GM12891 (cell line): ENCODE data around the gene FAM241B.

Experiments used
- DNase-seq: peaks from one replicate; pipeline ENCODE4 v3.0.0; 2011; ENCODE audit warnings: low spot score; ENCODE audit not compliant: insufficient read length
- FAIRE-seq: peaks from 2 replicates; lab custom pipeline; 2011; peaks lifted over from hg19 to GRCh38; lab: Jason Lieb, UNC
- PAX5 ChIP-seq: IDR thresholded peaks from 2 replicates; pipeline ENCODE4 v1.6.1; 2011; ENCODE audit warnings: low read length, moderate library complexity, mild to moderate bottlenecking; ENCODE audit not compliant: insufficient read depth, severe bottlenecking
- POLR2A ChIP-seq: IDR thresholded peaks from 2 replicates; pipeline ENCODE4 v1.6.1; 2011; ENCODE audit warnings: low read depth, low read length, control low read depth
- POLR2AphosphoS5 ChIP-seq: IDR thresholded peaks from 2 replicates; pipeline ENCODE4 v1.6.1; 2011; ENCODE audit warnings: low read depth, low read length, control low read depth
- POU2F2 ChIP-seq: IDR thresholded peaks from 2 replicates; pipeline ENCODE4 v1.6.1; 2011; ENCODE audit warnings: low read depth, mild to moderate bottlenecking, control low read depth, low read length, moderate library complexity
- SPI1 ChIP-seq: IDR thresholded peaks from 2 replicates; pipeline ENCODE4 v1.6.1; 2011; ENCODE audit warnings: low read depth, low read length, control low read depth
- TAF1 ChIP-seq: IDR thresholded peaks from 2 replicates; pipeline ENCODE4 v1.6.1; 2011; ENCODE audit warnings: low read depth, low read length, control low read depth

Gene FAM241B

DNA sequence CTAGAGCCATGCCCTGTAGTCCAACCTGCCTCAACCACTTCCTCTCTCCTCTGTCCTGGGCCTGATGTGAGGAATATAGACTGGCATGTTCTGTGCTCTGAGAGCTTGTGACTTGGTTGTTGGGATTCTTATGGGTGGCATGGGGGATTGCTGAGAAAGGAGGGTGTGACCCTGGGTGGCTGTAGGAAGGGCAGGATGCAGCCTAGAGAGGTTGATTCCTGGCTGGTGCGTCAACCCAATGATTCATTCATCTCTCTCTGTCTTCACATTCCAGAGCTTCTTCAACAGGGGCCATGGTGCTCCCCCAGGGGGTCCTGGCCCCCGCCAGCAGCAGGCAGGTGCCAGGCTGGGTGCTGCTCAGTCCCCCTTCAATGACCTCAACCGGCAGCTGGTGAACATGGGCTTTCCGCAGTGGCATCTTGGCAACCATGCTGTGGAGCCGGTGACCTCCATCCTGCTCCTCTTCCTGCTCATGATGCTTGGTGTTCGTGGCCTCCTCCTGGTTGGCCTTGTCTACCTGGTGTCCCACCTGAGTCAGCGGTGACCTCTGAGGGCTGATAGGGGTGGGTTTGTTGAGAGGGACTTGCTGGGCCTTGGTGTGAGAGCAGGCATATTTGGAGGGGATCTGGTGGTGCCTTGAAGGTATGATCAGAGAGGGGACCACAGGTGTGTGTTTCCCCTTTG is 2.6 kb downstream of the FAM241B start:
- TF ChIP-seq POLR2A = no peak
- TF ChIP-seq TAF1 = no peak
- TF ChIP-seq POLR2AphosphoS5 = no peak
- TF ChIP-seq PAX5 = no peak
- TF ChIP-seq SPI1 = no peak
- TF ChIP-seq POU2F2 = no peak
- DNase-seq (no peak), FAIRE-seq (no peak)

DNA sequence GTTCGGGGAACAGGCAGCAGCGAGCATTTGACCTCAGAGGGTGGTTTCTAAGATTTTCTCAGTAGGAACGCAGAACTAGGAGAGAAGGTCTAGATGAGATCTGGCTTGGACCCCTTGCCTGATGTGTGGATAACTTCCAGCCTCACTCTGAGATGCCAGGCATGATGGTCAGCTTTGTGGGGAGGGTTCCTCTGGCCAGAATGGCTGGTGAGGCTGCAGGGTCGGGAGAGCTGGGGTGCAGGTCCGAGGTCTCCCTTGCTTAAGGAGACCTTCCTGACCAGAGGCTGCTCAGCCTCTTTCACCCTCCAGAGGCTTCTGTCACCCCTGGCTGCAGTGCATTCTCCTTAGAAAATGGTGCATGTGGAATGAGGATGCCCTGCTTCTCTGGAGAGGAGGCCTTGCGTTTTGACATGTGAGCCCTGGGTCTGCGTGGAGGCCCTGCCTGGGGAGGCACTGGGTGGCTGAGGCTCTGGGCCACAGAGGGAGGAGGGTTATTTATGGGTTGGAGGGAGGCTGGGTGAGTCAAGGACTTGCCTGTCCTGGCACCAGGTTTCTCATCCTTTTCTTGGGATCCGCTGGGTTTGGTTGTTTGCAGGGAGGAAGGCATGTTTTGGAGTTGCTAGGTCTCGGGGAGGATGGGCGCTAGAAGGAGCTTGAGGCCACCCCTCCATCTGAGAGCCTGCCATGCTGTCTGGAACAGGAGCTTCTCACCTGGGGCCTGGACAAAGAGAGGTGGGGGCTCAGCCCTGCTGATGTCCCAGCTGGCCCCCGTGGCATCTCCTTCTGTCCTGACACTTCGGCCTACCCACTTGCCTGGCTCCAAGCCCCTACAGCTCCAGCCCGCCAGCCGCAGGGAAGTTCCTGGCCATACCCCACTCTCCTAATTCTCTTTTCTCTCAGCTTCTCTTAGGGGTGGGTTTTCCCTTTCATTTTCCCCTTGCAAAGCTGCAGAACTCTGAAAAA is 3.9 kb downstream of the FAM241B start:
- FAIRE-seq = no peak
- TF ChIP-seq POU2F2 = no peak
- no peak for TF ChIP-seq POLR2AphosphoS5
- no peak for TF ChIP-seq POLR2A
- no peak for TF ChIP-seq TAF1
- no peak for TF ChIP-seq SPI1
- TF ChIP-seq PAX5 = no peak

DNA sequence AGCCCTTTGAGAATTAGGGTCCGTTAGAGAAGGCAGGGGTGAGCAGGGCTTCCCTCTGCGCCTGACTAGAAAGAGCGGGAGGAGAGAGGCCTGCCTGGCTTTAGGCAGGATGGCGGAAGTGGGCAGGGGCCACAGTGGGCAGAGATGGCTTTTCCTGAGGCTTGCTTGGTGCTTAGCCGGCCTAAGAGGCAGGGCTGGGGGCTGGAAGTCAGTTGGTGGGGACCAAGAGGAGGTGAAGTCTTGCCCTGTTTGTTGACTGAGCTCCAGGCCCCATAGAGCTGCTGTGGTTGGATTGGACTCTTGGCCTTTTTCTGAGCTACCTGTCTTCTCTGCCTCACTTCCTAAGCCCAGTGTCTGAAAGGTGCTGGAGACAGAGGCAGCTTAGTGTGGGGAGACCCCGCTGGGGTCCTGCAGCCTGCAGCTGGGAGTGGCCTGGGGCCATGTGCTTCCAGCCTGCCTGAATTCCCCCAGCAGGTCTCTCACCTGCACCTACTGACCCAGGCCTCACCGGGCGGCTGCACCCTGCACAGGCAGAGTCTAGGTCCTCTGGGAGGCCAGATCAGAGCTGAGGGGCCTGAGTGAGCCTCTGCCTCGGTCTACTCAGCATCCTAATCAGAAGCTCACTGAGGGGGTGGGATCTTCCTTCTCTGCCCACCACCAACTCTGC is 4.8 kb downstream of the FAM241B start:
- no peak for FAIRE-seq
- TF ChIP-seq TAF1 = no peak
- TF ChIP-seq POU2F2 = no peak
- no peak for TF ChIP-seq POLR2AphosphoS5
- TF ChIP-seq POLR2A = no peak
- no peak for TF ChIP-seq SPI1
- TF ChIP-seq PAX5 = no peak
- no peak for DNase-seq

More for the DNA sequence above, 3.9 kb downstream of the FAM241B start:
- no peak for DNase-seq

DNA sequence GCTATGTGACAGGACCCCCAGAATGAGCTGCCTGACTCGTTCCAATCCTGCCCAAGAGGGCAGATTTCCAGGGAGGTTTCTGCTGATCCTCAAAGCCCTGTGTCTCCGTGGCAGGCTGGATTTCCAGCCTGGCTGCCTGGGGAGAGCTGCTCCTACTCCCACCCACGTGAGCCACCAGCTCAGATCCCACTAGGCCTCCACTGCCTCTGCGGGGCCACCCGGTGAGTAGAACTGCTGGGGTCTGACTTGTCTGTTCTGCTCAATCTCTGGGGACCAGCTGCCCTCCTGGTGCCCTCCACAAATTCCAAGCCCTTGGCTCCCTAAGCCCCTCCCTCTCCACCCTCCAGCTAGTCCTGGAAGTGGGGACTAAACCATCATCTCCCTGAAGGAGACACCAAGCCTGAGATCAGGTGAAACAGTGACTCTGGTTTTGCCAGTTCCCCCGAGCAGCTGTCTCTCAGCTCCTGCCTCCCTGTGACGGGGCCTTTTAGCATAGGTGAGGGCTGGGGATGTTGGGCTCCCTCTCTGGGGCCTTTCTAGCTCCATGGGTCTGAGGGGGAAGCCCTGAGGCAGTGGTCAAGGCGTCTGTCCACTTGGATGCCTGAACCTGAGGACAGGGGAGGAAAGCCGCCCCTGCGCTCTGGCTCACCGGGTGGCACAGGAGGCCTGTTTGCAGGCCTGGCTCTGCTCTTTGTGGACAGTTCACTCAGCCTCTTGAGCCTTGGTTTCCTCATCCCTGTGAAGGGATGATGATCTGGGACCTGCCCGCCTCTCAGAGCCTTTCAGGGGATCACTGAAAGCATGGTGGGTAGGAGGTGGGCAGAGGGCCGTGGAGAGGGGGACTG is 5.6 kb downstream of the FAM241B start:
- TF ChIP-seq PAX5 = no peak
- TF ChIP-seq POLR2AphosphoS5 = no peak
- TF ChIP-seq POLR2A = no peak
- no peak for TF ChIP-seq SPI1
- no peak for TF ChIP-seq TAF1
- TF ChIP-seq POU2F2 = no peak
- DNase-seq = no peak
- no peak for FAIRE-seq

DNA sequence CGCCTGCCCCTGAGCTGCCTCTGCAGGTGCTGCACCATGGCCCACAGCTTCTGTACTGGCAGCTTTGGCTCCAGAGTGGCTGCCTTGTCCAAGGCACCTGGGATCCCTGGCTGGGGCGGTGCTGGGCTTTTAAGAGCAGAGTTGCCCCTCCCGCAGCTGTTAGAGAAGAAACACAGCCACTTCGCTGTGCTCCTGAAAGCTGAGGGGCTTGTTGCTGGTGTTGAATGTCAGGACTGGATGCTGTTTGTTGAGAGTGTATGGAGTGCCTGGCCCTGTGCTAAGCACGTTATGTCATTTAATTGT is 6.2 kb downstream of the FAM241B start:
- no peak for FAIRE-seq
- no peak for TF ChIP-seq PAX5
- no peak for TF ChIP-seq POU2F2
- no peak for TF ChIP-seq POLR2AphosphoS5
- DNase-seq = no peak

DNA sequence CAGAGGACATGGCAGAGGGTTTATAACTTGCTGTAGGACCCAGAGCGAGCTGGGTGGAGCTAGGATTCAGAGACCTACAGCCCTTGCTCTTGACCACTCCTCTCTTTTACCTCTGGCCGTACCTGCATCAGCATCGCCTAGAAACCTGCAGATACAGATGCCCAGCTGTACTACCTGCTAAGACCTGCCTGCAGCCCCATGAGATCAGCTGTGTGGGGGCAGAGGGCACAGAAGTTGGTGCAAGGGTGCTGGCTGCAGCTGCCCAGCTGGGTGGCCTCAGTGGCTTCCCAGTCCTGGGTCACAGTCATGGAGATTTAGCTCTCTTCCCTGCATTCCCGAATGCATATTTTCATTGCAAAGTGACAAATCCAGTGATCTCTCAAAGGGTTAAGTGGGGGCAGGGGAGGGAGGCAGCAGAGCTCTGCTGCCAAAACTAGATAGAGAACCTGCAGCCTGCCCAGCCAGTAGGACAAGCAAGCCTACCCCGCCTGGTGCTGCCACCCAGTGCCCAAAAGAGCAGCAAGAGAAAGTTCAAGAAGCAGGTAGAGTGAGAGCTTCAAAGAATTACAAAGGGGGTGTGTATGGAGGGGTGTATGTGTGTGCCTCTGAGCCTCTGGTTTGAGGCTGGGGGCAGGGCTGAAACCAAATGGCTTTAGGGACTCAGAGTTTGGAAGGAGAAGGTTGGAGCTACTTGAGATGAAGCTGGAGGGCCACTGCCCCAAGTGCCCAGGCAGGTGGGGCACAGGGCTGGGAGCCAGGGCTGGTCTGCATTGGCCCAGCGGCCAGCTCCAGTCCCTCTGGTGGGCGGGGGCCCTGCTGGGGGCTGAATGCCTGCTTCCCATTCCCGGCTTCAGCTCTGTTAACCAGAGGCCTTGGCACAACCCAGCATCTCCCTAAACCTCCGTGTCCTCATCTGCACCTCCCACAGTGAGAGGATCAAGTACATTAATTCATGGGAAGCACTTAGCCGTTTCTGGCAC is 6.9 kb downstream of the FAM241B start:
- FAIRE-seq = no peak
- DNase-seq = no peak

DNA sequence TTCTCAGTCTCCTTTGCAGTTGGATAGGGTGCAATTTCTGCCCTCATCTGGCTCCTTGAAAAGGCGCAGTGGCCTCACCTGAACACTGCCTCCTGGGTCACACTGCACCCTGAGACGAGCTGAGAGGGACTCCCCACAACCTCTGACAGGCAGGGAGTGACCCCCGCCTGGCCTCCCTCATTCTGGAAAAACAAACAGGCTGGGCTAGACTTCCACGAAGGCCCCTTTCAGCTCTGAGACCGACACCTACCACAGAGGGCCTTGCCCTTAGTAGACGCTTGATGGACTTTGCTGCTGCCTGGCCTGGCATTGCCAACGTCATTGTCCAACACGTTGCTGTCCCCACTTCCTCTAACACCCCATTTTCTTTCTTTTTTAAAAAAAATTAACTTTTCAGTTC is 8.6 kb downstream of the FAM241B start:
- TF ChIP-seq POLR2A = no peak
- no peak for TF ChIP-seq SPI1
- TF ChIP-seq TAF1 = no peak
- no peak for TF ChIP-seq POU2F2
- no peak for TF ChIP-seq POLR2AphosphoS5
- no peak for TF ChIP-seq PAX5
- DNase-seq = no peak
- no peak for FAIRE-seq

More for the DNA sequence above, 6.9 kb downstream of the FAM241B start:
- TF ChIP-seq POU2F2 (no peak), PAX5 (no peak)

DNA sequence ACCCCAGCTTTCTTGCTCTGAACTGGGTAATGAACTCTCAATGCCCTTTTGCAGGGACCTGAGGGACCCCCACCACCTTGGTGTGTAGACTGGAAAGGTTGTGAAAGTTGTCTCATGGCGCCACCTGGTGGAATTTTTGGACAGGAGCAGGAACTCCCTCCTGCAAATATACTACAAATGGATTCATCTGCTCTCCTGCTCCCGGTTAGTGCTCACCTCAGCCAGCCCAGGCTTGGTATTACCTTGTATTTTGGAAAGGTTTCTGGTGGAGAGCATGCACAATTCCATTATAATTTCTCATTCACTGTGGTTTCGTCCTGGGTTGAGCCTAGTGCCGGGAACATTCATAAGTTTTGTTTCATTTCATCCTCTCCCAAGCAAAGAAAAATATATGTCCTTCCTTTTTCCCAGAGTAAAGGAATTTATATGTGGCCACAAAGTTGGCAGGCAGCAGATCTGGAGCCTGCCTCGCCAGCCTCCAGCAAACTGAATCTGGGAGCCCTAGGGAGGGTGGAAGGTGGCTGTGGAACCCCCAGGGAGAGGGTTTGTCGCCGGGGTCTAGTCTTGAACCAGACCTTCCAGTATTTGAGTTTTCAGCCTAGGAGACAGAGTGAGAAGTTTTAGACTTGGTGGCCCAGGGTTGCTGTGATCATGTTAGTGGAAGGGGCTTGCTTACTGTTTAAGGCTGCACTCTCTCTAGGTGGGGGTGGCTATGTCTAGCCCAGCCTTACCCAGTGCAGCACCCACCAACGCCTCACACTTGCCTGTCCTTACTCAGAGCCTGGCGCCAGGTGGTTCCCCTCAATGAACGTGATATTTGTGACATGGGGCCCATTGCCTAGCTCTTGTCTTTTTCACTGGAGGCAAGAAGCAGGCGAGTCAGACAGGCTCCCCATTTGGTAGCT is 9.5 kb downstream of the FAM241B start:
- TF ChIP-seq POU2F2 (no peak), PAX5 (no peak), SPI1 (no peak), TAF1 (no peak), POLR2AphosphoS5 (no peak), POLR2A (no peak)
- DNase-seq (peak; percentile 62), FAIRE-seq (peak; percentile 76)

DNA sequence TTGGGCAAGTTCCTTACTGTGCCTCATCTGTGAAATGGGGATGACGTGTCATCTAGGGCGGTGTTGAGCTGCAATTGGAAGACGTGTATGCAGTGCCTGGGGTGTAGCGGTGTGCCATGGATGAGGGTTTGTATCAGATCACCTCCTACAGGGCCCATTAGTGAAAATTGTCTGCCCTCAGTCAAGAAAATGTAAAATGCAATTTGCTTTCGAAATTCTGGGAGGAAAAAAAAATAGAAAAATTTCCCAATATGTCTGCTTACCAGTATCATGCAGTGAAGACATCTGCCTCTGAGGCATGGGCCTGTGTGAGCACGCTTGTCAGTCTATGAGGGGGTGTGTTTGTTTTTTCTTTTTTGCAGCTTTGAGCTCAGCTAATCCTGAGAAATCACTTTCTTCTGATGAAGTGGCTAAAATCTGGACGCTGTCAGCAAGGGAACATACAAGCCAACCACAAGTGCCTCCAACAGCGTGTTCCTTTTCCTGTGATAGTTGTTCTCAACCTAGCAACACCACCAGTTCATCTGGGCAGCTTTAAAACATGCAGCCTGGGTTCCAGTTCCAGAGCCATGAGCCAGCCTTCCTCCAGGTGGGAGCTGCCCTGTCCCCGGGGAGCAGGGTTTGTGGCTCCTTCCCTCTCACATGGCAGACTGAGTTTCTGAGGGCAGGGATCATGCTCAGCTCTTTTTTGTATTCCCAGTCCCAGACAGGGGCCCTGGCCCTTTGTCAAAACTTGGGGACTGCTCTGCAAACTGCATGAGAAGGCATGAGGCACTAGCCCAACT is 10.3 kb downstream of the FAM241B start:
- DNase-seq (no peak), FAIRE-seq (no peak)

More for the DNA sequence above, 10.3 kb downstream of the FAM241B start:
- no peak for TF ChIP-seq PAX5
- TF ChIP-seq POU2F2 = no peak
- no peak for TF ChIP-seq TAF1
- no peak for TF ChIP-seq POLR2AphosphoS5
- no peak for TF ChIP-seq SPI1
- no peak for TF ChIP-seq POLR2A
